BLaER1 (cell line): Measurements from ENCODE around the gene TMEM207.

Source experiments
- H3K27ac ChIP-seq: shearing (Covaris generic); formaldehyde crosslinking; 2 replicates; pipeline ENCODE4 v1.8.1; 2022
- H3K27me3 ChIP-seq: shearing (Covaris generic); formaldehyde crosslinking; 2 replicates; pipeline ENCODE4 v1.8.1; 2022
- H3K36me3 ChIP-seq: shearing (Covaris generic); formaldehyde crosslinking; 2 replicates; pipeline ENCODE4 v1.8.1; 2022
- H3K4me1 ChIP-seq: shearing (Covaris generic); formaldehyde crosslinking; 2 replicates; pipeline ENCODE4 v1.8.1; 2022
- H3K4me2 ChIP-seq: shearing (Covaris generic); formaldehyde crosslinking; 2 replicates; pipeline ENCODE4 v1.8.1; 2022
- H3K4me3 ChIP-seq: shearing (Covaris generic); formaldehyde crosslinking; 2 replicates; pipeline ENCODE4 v1.8.1; 2022
- H3K9ac ChIP-seq: shearing (Covaris generic); formaldehyde crosslinking; 2 replicates; pipeline ENCODE4 v1.8.1; 2022
- H3K9me3 ChIP-seq: shearing (Covaris generic); formaldehyde crosslinking; 2 replicates; pipeline ENCODE4 v1.8.1; 2022
- H4K20me1 ChIP-seq: shearing (Covaris generic); formaldehyde crosslinking; 2 replicates; pipeline ENCODE4 v1.8.1; 2022
- Cebpa-rat ChIP-seq: shearing (Covaris generic); IDR thresholded peaks from 2 replicates; pipeline ENCODE4 v1.8.1; 2022

The TMEM207 gene

DNA sequence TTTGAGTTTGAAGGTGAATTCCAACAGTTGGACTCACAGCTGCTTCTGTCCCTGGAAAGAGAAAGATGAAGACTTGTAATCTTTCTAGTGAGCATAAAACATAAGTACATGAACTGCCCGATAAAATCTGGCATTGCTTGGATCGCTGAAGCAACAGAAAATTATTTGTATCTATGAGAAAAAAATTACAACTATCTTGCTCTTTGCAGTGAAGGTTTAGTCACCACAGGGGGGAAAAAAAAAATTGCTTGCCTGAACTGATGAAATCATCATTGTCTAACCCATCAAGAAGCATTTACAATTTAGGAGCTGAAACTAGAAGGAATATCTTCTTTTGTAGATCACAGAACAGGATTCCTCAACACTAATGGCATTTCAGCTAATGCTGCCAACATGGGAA is 20.0 kb downstream of the TMEM207 start:
- H3K9me3 ChIP-seq: 0 out of 2 replicates have a peak, but pooled peaks cover 7% of the 10 kb centered on the region
- H3K4me2 ChIP-seq: no peak overlapping the region
- H3K36me3 ChIP-seq: no peaks in the 10 kb centered on the region
- no peaks in the 10 kb centered on the region for H3K27me3 ChIP-seq
- no peaks in the 10 kb centered on the region for H3K4me1 ChIP-seq
- no peak for TF ChIP-seq Cebpa-rat
- no peaks in the 10 kb centered on the region for H4K20me1 ChIP-seq
- H3K4me3 ChIP-seq: no peak overlapping the region
- no peak overlapping the region for H3K9ac ChIP-seq
- no peak overlapping the region for H3K27ac ChIP-seq

DNA sequence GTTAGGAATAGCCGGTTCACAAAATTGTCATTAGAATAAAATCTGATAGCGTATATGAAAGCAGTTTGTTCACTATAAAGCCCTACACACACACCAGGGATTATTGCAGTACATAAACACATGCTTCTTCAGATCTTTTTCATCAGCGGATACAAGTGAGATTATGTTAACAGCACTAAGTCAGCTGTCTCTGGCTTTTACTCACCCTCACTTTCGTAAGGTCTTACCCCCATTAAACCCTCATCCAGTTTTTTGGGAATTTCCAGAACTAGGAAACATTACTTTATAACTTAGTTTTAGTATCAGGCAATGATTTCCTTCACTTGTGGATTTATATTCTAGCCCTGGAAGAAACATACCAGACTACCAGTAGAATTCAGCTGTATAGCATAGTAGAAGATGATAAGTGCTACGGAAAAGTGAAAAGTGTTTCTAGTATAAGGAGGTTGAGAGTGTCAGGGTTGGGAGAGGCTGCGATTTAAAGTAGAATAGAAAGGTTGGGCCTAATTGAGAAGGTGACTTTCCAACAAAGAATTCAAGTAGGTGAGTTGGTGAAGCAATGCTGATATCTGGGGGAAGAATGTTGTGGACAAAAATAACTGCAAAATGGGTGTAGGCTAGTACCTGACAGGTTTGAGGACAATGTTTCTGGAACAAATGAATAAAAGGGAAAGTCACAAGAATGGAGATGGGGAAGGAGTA is 22.7 kb downstream of the TMEM207 start:
- Histone ChIP-seq H4K20me1 (no peaks in the 10 kb centered on the region), H3K9ac (no peak overlapping the region), H3K4me1 (no peaks in the 10 kb centered on the region), H3K27ac (no peak overlapping the region), H3K4me2 (no peak overlapping the region), H3K9me3 (no peaks in the 10 kb centered on the region), H3K36me3 (no peaks in the 10 kb centered on the region), H3K4me3 (no peak overlapping the region), H3K27me3 (no peaks in the 10 kb centered on the region)
- no peak for TF ChIP-seq Cebpa-rat

GRCh38 chr3:190425833-190426232 is 23.9 kb downstream of the TMEM207 start:
- Histone ChIP-seq H3K4me3 (no peak overlapping the region), H3K9ac (no peak overlapping the region), H3K4me2 (no peak overlapping the region), H3K9me3 (no peaks in the 10 kb centered on the region), H3K27ac (no peak overlapping the region), H3K4me1 (no peaks in the 10 kb centered on the region), H4K20me1 (no peaks in the 10 kb centered on the region), H3K36me3 (no peaks in the 10 kb centered on the region), H3K27me3 (no peaks in the 10 kb centered on the region)
- no peak for TF ChIP-seq Cebpa-rat

GRCh38 chr3:190424478-190425439 is 24.9 kb downstream of the TMEM207 start:
- H3K9ac ChIP-seq: no peak overlapping the region
- no peaks in the 10 kb centered on the region for H3K36me3 ChIP-seq
- H3K4me1 ChIP-seq: no peaks in the 10 kb centered on the region
- H3K4me3 ChIP-seq: no peak overlapping the region
- no peak overlapping the region for H3K4me2 ChIP-seq
- no peak overlapping the region for H3K27ac ChIP-seq
- TF ChIP-seq Cebpa-rat: no peak
- no peaks in the 10 kb centered on the region for H3K27me3 ChIP-seq
- H3K9me3 ChIP-seq: no peaks in the 10 kb centered on the region
- H4K20me1 ChIP-seq: no peaks in the 10 kb centered on the region

GRCh38 chr3:190424108-190424477 is 25.6 kb downstream of the TMEM207 start:
- no peaks in the 10 kb centered on the region for H3K27me3 ChIP-seq
- H3K9me3 ChIP-seq: no peaks in the 10 kb centered on the region
- no peak overlapping the region for H3K9ac ChIP-seq
- no peaks in the 10 kb centered on the region for H3K4me1 ChIP-seq
- no peak overlapping the region for H3K4me3 ChIP-seq
- no peak overlapping the region for H3K4me2 ChIP-seq
- no peaks in the 10 kb centered on the region for H3K36me3 ChIP-seq
- no peak for TF ChIP-seq Cebpa-rat
- H3K27ac ChIP-seq: no peak overlapping the region
- no peaks in the 10 kb centered on the region for H4K20me1 ChIP-seq

- Histone ChIP-seq H3K4me1 (no peaks in the 10 kb centered on the region), H3K36me3 (no peaks in the 10 kb centered on the region), H3K9me3 (peaks cover 30% of the 10 kb centered on the region), H4K20me1 (no peaks in the 10 kb centered on the region), H3K4me3 (no peak overlapping the region), H3K27ac (no peak overlapping the region), H3K9ac (no peak overlapping the region), H3K27me3 (no peaks in the 10 kb centered on the region), H3K4me2 (no peak overlapping the region)
- no peak for TF ChIP-seq Cebpa-rat
Measured at GRCh38 chr3:190414297-190414696, 35.4 kb downstream of the TMEM207 start.

GRCh38 chr3:190404715-190405114 is 45.0 kb downstream of the TMEM207 start:
- Histone ChIP-seq H3K27ac (no peak overlapping the region), H3K4me1 (peaks cover 7% of the 10 kb centered on the region)

DNA sequence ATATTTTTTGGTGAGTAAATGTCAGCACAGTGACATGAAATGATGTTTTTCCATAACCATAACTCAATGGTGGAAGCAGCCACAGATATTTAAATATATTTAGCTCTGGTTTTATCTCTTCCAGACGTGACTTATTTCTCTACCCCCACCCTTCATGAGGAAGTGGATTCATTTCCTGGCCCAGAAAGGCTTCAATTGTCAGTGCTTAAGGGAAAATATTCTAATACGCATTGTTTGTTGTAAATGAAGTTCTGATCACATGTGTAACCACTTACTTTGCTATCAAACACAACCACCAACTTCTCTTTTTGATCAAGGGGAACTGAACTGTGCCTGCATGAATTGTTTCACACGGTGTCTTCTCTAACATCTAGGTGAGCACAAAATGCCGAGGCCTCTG is 47.7 kb downstream of the TMEM207 start:
- peaks cover 7% of the 10 kb centered on the region for H3K4me1 ChIP-seq
- TF ChIP-seq Cebpa-rat: no peak

More at GRCh38 chr3:190404715-190405114, 45.0 kb downstream of the TMEM207 start:
- Histone ChIP-seq H3K27me3 (no peaks in the 10 kb centered on the region), H4K20me1 (no peaks in the 10 kb centered on the region), H3K9ac (no peak overlapping the region), H3K36me3 (no peaks in the 10 kb centered on the region), H3K4me3 (no peak overlapping the region), H3K4me2 (no peak overlapping the region), H3K9me3 (no peaks in the 10 kb centered on the region)
- no peak for TF ChIP-seq Cebpa-rat

GRCh38 chr3:190399677-190400076 is 50.0 kb downstream of the TMEM207 start:
- Histone ChIP-seq H3K36me3 (no peaks in the 10 kb centered on the region), H3K27ac (no peak overlapping the region), H3K9ac (no peak overlapping the region), H3K4me1 (peaks cover 7% of the 10 kb centered on the region), H4K20me1 (no peaks in the 10 kb centered on the region), H3K4me3 (no peak overlapping the region), H3K4me2 (no peak overlapping the region), H3K9me3 (no peaks in the 10 kb centered on the region), H3K27me3 (no peaks in the 10 kb centered on the region)
- TF ChIP-seq Cebpa-rat: no peak

More for the DNA sequence above, 47.7 kb downstream of the TMEM207 start:
- no peak overlapping the region for H3K9ac ChIP-seq
- H3K27ac ChIP-seq: no peak overlapping the region
- H3K4me2 ChIP-seq: 0 out of 2 replicates have a peak overlapping the region, but pooled peaks have one; percentile 12
- H3K36me3 ChIP-seq: no peaks in the 10 kb centered on the region
- no peaks in the 10 kb centered on the region for H3K27me3 ChIP-seq
- no peaks in the 10 kb centered on the region for H3K9me3 ChIP-seq
- no peaks in the 10 kb centered on the region for H4K20me1 ChIP-seq
- H3K4me3 ChIP-seq: no peak overlapping the region

DNA sequence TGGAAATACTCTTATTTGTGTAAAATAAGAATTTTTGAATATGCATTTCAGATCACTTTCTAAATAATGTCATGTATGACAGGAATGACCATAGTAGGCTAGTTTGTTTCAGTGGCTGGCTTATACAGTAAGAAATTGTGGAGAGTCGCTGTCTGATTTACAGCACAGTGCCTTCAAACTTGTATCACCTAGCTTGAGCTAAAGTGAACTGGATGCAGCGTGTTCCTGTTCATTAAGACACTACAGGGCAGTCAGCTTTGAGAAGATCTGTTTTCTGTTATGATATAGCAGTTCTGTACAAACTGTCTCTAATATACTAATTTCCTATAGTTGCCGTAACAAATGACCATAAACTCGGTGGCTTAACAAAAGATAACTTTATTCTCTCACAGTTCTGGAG is 51.8 kb downstream of the TMEM207 start:
- no peaks in the 10 kb centered on the region for H3K36me3 ChIP-seq
- no peaks in the 10 kb centered on the region for H4K20me1 ChIP-seq
- H3K4me3 ChIP-seq: no peak overlapping the region
- no peak overlapping the region for H3K4me2 ChIP-seq
- no peak overlapping the region for H3K9ac ChIP-seq
- H3K27me3 ChIP-seq: no peaks in the 10 kb centered on the region
- no peaks in the 10 kb centered on the region for H3K9me3 ChIP-seq
- peaks cover 7% of the 10 kb centered on the region for H3K4me1 ChIP-seq
- no peak overlapping the region for H3K27ac ChIP-seq
- no peak for TF ChIP-seq Cebpa-rat
